GM19023 (cell line): ENCODE measurements around the gene ASF1B.
A peak's percentile ranks its signal among the peaks of the same experiment; 100 is the strongest.
"Not testable (repeated sequence)": the region's sequence is repeated elsewhere in the genome, so short reads cannot be mapped to it uniquely, and the experiment has no call there.

Source experiments
- ATAC-seq: cut with Tn5 transposase; IDR thresholded peaks from one replicate; pipeline ENCODE4 v1.9.1; 2021; ENCODE audit warnings: mild to moderate bottlenecking, moderate library complexity; ENCODE audit not compliant: unreplicated experiment

ASF1B gene

DNA sequence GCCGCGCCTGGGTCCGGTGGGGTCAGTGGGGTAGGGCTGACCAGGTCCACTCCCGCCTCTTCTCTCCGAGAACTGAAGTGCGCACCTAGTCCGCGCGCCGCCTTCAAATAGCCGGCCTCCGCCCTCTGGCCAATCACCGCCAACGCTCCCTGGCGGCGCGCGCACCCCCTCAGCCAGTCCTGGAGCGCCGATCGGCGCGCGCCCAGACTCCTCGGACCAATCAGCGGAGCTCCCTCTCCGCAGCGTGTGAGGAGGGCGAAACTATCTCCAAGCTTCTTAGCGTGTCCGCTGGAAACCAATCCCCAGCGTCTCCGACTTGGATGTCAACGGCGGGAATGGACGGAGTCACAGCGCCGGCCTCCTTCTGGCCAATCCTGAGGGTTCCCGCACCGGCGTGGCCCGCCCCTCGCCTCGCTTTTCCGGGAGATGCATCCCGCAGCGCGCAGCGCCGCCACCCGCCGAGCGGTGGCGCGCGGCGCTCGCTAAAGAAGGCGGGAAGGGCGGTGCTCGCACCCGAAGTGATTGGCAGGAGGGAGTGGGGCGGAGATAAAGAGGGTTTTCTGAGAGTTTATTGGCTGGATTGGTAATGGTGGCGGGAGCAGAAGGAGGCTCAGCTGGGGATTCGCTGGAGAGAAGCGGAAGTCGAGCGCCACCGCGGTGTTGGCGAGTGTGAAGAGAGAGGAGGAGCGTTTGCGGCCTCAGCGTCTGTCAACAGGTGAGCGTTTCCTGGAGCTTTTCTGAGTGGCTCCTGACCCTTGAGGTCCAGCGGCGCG is at the start of gene ASF1B:
ASF1B (minus strand) TSS at position 81 of the 773 bp plus-strand sequence. CDS start 133 bp downstream, outside the sequence.
- ATAC-seq = peak; percentile 78

DNA sequence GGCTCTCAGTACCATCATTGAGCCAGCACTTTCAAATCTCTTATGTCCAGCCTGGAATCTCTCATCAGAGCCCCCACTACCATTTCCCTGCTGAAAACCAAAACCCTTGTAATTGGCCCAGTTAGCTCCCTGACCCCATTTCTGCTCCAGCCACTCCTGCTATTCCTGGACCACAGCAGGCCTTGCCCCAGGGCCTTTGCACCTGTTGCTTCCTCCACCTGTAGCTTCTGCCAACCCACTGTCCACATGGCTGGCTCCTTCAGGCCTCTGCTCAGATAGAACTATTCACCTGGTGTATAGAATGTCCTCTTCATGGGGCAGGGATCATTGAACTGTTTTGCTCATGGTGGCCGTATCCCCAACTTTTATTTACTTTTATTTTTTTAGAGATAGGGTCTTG is 49.3 kb upstream of the ASF1B start:
- ATAC-seq = not testable (repeated sequence)

DNA sequence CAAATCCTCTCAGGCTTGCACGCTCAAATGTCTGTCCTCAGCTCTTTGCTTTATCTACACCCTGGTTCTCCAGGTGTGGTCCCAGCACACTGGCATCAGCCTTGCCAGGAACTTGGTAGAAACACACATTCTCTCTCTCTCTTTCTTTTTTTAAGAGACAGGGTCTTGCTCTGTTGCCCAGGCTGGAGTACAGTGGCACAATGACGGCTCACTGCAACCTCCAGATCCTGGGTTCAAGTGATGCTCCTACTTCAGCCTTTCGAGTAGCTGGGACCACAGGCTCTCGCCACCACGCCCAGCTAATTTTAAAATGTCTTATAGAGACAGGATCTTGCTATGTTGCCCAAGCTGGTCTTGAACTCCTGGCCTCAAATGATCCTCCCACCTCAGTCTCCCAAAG is 48.8 kb upstream of the ASF1B start:
- no peak for ATAC-seq

DNA sequence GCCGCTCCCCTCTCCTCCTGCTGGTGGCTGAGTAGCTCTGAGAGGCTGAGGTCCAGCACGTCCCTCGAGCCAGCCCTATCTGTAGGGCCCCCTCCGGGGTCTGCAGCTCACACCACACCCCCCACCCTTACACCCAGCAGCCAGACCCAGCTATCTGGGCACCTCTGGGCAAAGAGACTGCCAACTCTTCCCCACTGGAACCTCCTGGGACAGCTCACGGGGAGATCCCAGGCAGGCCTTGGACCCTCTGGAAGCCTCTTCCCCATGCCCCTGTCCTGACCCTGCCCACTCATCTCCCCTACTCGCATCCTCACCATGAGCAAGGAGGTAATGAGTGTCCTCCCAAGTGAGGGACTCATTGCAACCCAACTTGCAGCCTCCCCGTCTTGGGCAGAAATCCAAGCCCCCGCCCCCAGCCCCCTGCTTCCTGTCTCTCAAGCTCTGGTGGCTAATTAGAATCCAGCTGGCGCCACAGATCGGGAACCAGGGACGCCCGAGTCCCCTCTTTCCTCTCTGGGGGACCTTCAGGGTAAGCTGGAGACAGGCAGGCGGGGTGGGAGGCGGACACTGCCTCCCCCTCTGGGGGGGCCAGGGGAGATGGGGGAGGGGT is 47.5 kb upstream of the ASF1B start:
- ATAC-seq = no peak

DNA sequence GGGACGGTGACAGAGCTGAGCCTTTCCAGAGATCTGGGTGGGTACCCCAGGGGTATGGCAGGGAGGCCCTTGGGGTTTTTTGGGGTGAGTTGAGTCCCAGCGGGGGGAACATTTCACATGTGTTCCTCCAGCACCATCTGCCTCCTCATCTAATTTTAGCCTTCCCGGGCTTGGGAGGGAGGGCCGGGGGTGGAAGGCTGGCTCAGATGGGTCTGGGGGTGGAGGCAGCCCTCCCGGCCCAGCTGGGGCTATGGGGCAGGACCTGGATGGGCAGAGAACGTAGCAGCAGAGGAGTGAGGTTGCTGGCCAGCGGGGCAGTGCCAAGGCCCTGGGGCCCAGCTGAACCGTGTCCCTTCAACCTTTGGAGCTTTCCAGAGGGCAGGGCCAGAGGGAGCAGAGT is 46.1 kb upstream of the ASF1B start:
- ATAC-seq = no peak

DNA sequence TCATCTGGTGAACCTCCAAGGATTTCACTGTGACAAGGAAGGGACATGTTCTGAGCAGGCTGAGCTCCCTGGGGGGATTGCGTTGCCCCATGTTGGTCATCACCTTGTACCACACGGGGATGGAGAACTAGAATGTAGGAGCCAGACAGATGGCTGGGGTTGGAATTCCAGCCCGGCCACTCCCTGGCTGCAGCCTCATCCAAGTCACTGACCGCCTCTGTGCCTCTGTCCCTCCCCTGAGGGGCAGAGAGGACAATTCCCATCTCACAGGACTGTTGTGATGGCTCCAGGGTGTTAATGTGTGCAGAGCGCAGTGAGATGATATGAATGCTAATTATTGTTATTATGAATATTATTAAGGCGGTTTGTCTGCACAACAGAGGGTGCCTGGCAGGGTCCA is 45.5 kb upstream of the ASF1B start:
- ATAC-seq = no peak

DNA sequence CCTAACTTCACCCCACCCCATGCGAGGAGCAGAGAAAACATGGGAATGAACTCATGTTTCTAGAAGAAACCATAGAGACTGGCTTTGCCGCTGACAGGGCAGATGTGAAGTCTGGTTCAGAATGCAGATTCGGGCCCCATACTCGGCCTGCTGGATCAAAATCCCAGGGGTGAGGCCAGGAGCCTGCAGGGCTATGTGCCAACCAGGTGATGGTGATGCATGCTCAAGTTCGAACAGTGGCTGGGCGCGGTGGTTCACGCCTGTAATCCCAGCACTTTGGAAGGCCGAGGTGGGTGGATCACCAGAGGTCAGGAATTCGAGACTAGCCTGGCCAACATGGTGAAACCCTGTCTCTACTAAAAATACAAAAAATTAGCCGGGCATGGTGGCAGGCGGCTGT is 44.8 kb upstream of the ASF1B start:
- ATAC-seq = not testable (repeated sequence)

DNA sequence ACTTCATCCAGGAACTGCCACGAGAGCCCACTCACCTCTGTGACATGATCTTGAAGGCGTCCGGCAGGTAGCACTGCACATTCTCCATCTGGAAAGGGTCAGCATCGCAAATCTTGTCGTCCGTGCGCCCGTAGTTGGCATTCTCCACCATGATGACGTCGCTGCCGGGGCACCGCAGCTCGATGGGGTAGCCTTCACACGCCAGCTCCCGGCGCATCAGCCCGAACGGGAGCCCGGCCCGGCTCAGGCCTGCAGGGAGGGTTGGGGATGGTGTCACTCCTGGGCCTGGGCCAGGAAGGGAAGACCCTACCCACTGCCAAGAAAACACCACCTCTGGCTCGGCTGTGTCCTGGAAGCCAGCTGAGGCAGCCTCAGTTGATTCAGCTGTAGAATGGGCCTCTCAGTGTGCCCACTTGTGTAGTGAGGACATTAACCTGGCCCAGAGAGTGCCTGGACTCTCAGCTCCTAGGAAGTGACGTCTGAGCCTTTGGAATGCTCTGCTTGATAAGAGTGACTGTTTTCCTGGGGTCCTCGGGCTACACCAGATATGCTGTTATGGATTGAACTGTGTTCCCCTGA is 41.2 kb upstream of the ASF1B start:
- ATAC-seq = no peak

DNA sequence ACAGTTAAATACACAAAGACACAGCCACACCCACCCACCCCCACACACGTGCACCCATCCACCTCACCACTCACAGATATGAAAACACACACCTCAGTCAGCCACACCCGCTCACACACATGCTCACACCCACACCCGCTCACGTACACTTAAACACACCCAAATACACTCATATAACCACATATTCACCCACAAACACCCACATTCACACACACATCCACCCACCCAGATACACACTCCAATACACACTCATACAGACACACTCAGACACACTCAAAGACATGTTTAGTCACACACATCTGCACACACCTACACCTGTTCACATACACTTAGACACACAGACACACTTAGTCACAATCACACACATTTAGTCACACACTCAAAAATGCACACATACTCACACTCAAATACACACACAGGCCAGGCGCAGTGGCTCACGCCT is 39.0 kb upstream of the ASF1B start:
- no peak for ATAC-seq

DNA sequence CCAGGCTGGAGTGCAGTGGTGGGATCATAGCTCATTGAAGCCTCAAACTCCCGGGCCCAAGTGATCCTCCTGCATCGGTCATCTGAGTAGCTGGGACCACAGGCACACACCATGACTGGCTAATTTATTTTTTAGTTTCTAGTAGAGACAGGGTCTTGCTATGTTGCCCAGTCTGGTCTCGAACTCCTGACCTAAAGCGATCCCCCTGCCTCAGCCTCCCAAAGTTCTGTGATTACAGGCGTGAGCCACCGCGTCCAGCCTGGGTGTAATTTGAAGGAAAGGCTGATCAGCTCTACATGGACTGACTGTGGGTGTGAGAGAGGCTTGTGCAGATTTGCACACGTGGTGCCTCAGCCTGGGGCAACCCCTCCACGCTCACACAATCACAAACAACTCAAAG is 38.5 kb upstream of the ASF1B start:
- no peak for ATAC-seq

DNA sequence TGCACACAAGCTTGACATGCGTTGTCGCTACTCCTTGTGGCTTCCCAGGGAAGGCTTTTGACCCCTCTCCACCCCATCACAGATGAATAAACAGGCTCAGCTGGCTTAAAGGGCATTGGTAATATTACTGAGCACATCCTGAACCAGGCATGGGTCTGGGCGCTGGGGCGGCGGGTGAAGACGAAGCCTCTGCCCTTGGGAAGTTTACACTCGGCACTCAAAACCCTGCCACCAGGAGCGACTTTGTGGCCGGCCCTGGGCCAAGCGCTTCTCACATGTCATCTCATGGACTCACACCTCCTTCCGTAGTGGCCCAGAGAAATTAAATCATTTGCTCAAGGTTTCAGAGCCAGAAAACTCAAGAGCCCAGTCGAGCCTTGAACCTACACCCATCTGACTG is 32.6 kb upstream of the ASF1B start:
- no peak for ATAC-seq

DNA sequence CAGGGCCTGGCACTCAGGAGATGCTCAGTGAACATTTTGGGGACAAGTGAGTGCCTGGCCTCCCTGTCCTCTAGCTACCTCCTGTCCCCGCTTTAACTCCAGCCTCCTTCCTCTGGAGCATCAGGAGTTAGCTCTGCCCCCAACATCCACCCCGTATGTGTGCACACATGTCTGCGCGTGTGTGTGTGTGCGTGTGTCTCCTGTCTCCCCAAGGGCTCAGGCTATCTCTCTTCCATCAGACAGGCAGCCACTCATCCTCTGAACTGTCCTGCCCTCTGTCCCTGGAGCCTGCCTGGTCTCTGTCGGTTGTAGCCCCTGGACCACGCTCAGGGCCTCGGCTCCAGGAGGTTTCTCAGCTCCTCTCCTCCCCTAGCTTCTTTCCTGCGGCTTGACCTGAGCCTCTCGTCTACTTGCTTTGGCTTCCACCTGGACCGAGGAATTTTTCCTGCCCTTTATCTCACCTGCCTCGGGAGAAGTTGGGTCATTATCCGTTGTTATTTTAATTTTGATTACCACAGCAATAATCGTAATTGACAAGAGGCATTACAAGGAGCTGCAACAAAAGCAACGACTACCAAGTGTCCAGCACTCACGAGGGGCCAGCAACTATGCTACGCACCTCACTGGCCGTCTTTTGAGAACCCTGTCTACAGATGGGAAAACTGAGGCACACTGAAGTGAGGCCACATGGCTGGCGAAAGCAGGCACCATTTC is 32.0 kb upstream of the ASF1B start:
- ATAC-seq = no peak

DNA sequence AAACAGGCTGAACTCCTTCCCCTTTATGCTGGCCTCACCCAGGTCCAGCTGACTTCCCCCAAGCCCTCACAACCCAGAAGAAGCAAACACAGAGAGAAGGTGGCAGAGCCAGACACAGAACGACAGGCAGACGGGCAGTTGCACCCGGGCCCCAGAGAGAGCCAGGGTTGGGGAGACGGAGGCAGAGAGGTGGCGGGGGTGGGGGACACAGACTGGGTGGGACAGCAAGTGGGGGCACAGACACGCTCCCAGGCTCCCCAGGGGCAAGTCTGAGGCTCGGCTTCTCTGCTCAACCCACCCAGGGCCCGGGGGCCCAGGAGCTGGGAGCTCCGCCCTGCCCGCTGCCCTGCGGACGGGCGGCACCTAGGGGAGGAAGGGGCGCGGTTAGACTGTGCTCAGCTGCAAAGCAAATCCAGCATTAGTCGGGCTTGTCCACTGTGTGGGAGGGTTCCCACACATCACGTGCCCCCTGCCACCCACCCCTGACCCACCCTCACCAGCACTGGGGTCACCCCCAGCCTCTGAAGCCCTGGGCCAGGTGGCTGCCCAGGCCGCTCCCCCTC is 31.3 kb upstream of the ASF1B start:
- no peak for ATAC-seq

DNA sequence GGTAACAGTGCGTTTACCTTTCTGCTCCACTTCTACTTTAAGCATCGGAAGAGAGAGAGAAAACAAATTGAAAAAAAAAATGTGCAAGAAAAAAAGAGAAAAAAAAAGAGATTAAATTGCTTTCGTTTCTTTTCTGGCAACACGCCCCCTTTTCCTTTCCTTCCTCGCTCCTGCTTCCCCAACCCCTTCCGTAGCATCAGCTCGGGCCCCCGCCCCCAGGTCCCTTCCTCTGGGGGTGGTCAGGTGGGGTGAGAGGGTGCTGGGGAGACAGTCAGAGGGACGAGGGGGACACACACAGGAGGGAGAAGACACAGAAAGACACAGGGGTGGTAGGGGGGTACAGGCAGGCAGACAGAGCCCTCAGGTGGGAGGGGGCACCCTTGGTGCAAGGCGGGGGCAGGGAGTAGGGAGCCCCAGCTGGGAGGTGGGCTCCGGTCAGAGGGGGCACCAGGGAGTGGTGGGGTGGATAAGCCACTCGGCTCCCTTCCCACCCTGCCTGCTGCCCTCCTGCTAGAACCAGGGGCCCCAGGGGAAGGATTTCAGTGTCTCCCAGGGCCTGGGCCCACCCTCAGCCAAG is 30.7 kb upstream of the ASF1B start:
- no peak for ATAC-seq

DNA sequence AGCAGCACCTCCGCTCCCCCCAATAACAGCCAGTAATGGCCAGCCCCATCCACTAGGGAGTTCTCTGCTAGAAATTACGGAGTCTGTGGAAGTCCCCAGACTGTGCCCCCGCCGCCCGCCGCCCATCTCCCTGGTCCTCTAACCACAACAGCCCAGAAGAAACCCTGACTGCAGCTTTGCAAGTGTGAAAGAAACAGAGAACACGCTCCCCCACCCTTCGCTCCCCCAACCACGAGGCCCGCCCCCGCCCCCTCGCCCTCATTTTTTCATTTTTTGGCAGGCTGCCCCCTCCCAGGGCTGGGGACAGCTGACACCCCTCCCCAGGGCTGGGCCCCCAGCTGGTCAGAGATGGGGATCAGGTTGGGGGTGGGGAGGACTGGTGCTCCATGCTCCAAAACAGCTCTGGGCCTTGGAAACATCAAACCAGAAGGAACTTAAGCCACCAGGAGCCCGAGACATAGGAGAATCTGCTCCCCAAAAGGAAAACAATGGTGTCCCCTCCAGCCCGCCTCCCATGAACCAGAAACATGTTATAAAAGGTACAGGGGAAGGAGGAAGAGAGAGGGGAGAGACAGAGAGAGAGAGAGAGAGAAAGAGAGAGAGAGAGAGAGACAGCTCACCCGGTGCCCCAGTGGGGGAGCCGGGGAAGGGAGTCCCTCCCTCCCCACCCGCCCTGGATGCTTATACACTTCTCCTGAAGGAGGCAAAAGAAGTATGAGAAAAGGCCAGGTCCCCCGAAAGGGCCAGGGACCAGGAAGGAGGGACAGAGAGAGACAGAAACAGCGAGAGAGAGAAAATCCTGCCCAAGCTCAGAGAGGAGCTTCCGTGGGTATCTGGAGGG is 29.8 kb upstream of the ASF1B start:
- ATAC-seq = no peak

DNA sequence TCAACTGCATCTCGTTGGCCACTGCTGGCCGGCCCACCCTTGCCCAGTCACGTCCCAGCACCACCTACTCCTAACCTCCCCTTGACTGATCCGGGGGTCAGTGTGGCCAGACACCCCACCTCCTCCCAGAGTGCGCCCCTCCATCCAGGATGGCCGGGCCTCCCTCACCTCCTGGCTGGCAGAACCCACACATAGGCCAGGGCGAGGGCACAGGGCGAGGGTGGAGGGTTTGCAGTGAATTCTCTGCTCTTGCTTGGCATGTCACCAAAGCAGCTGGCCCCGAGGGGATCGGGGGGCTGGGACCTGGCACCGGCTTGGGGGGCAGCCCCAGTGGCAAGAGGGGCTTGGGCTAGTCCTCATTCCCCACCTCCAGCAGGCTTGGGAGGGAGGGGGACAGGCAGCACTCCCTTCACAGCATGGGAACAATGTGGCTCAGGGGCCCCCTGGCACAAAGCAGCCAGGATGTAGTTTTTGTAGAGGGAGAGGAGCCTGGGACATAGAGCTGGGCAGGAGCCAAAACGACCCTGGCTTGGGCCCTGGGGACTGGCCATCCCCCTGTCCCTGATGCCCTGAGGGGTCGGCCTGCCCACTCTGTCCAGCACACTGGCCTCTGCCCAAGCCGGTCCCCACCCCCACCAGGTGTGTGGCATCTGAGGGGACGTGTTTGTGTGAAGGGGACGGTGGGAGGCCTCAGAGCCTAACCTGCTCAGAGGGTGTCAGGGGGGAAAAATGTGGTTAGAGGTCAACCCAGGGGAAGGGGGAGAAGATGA is 28.5 kb upstream of the ASF1B start:
- no peak for ATAC-seq

DNA sequence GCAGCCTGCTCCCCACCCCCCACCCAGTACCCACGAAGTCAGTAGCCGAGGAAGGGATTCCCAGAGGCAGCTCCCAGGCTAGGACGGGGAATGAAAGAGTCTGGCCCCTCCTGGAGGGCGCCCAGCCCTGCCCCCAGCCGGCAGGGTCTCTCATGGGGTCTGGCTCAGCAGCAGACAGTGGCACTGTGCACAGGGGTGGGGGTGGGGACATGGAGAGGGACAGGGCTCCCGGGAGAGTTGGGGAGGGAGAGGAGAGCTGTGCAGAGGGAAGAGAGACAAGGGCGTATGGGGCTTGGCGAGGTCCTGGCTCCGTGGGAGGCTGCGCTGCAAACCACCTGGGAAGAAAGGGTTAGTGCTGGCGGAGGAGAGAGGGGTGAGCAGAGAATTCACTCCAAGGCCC is 27.7 kb upstream of the ASF1B start:
- ATAC-seq = no peak

DNA sequence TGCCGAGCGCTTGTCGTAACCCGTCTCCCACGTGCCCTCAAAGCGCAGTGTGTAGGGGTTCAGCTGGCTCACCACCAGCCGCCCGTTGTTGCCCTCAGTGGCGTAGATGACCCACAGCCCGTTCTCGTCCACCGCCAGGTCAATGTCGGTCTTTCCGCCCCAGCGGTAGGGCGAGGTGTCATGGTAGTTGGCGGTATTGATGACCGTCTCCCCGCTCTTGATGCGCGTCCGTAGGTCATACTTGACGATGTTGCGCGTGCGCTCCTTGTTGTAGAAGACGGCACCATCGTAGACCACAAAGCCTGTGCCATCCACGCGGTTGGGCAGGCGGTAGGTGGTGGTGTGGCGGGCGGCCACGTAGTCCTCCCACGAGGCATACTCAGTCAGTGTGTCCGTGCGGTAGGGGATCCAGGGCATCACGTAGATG is 26.5 kb upstream of the ASF1B start:
- ATAC-seq = no peak

DNA sequence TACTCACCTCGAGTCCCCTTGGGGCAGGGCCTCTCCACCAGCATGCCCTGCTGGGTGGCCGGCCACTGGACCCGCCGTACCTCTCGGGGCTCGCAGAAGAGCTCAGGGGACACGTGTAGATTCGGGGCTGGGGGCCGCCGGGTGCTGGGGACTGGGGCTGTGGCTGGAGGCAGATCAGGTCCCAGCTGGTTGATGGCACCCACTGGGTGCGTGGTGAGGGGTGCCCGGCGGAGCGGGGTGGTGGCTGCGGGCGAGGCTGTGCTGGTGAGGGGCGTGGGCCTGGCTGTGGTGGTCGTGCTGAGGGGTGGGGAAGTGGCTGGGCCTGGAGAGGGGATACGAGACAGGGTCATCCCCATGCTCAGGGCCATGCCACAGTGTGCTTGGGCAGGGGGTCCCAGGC is 24.9 kb upstream of the ASF1B start:
- ATAC-seq = no peak
